ENCODE data around the gene SRCAP. TPM values are rescaled to one million over a fixed set of nuclear protein-coding genes. Genes with fewer than 3 reads are reported as not detected.

The SRCAP gene
- polyA plus RNA-seq, 1 donor (not counting 4 experiments of a cell fraction or from before 2014, with no cell fraction given), result 1.4 TPM

GRCh38 chr16:30706046-30706445 lies 7.1 kb downstream of the SRCAP start:
- H3K27me3 ChIP-seq (ENCODE audit: control insufficient read depth, extremely low read depth, insufficient read depth, low read length), result no peaks in the 10 kb centered on the region
- H3K4me3 ChIP-seq (ENCODE audit: control insufficient read depth in 2 of 3, extremely low read depth in 1 of 3, insufficient read depth in 2 of 3, low read depth in 1 of 3, low read length in 3 of 3), result no peak overlapping the region
- dilution Hi-C loops (cut with MboI; ENCODE audit: extremely low pct_ligation_motif_present, low sequenced_read_pairs), result no loop called here
- FAIRE-seq (no peak), DNase-seq (ENCODE audit: low read depth, low spot score) (no peak)
- TF ChIP-seq CTCF (optimal IDR thresholded peaks at IDR 0.05 in 1 of 3, IDR thresholded peaks at IDR 0.05 in 1 of 3, conservative IDR thresholded peaks at IDR 0.05 in 1 of 3; ENCODE audit: extremely low read depth in 1 of 3, insufficient read depth in 2 of 3, low read length in 3 of 3), result no peak
- no peak for TF ChIP-seq EZH2 (IDR thresholded peaks at IDR 0.05; ENCODE audit: low read length)
- H4K20me1 ChIP-seq (ENCODE audit: control insufficient read depth, extremely low read depth, insufficient read depth, low read length), result no peaks in the 10 kb centered on the region
- no peak overlapping the region for H3K9ac ChIP-seq (ENCODE audit: control insufficient read depth, extremely low read depth, insufficient read depth, low read length)
- no peaks in the 10 kb centered on the region for H3K9me1 ChIP-seq (ENCODE audit: control insufficient read depth, extremely low read depth, insufficient read depth, low read length)
- peaks cover 55 to 59% of the 10 kb centered on the region in 2 experiments for H3K36me3 ChIP-seq (ENCODE audit: control insufficient read depth in 2 of 2, extremely low read depth in 1 of 2, insufficient read depth in 2 of 2, low read length in 2 of 2)
- no peaks in the 10 kb centered on the region for H3K9me3 ChIP-seq (ENCODE audit: control insufficient read depth, low read depth, low read length)
- no peak overlapping the region for H2AFZ ChIP-seq (ENCODE audit: control insufficient read depth, low read length)
- H3K4me1 ChIP-seq (ENCODE audit: control insufficient read depth, extremely low read depth, insufficient read depth, low read length), result no peaks in the 10 kb centered on the region
- H3K27ac ChIP-seq (ENCODE audit: control insufficient read depth, insufficient read depth, low read length), result no peak overlapping the region
- peaks cover 21% of the 10 kb centered on the region for H3K79me2 ChIP-seq (ENCODE audit: control insufficient read depth, insufficient read depth, low read length)
- no peak overlapping the region for H3K4me2 ChIP-seq (ENCODE audit: control insufficient read depth, extremely low read depth, insufficient read depth, low read depth, low read length)

- Histone ChIP-seq H3K4me3 (ENCODE audit: control insufficient read depth in 2 of 3, extremely low read depth in 1 of 3, insufficient read depth in 2 of 3, low read depth in 1 of 3, low read length in 3 of 3) (no peak overlapping the region), H3K9me1 (ENCODE audit: control insufficient read depth, extremely low read depth, insufficient read depth, low read length) (no peaks in the 10 kb centered on the region), H3K9me3 (ENCODE audit: control insufficient read depth, low read depth, low read length) (no peaks in the 10 kb centered on the region), H3K79me2 (ENCODE audit: control insufficient read depth, insufficient read depth, low read length) (peaks cover 10% of the 10 kb centered on the region), H3K36me3 (ENCODE audit: control insufficient read depth in 2 of 2, extremely low read depth in 1 of 2, insufficient read depth in 2 of 2, low read length in 2 of 2) (peaks cover 70 to 75% of the 10 kb centered on the region in 2 experiments), H3K4me1 (ENCODE audit: control insufficient read depth, extremely low read depth, insufficient read depth, low read length) (peaks cover 21% of the 10 kb centered on the region), H3K4me2 (ENCODE audit: control insufficient read depth, extremely low read depth, insufficient read depth, low read depth, low read length) (no peak overlapping the region), H3K27ac (ENCODE audit: control insufficient read depth, insufficient read depth, low read length) (no peak overlapping the region), H3K27me3 (ENCODE audit: control insufficient read depth, extremely low read depth, insufficient read depth, low read length) (no peaks in the 10 kb centered on the region), H3K9ac (ENCODE audit: control insufficient read depth, extremely low read depth, insufficient read depth, low read length) (no peak overlapping the region), H4K20me1 (ENCODE audit: control insufficient read depth, extremely low read depth, insufficient read depth, low read length) (peaks cover 3% of the 10 kb centered on the region), H2AFZ (ENCODE audit: control insufficient read depth, low read length) (no peak overlapping the region)
- TF ChIP-seq CTCF (optimal IDR thresholded peaks at IDR 0.05 in 1 of 3, IDR thresholded peaks at IDR 0.05 in 1 of 3, conservative IDR thresholded peaks at IDR 0.05 in 1 of 3; ENCODE audit: extremely low read depth in 1 of 3, insufficient read depth in 2 of 3, low read length in 3 of 3) (no peak), EZH2 (IDR thresholded peaks at IDR 0.05; ENCODE audit: low read length) (no peak)
- no peak for FAIRE-seq
- dilution Hi-C loops (cut with MboI; ENCODE audit: extremely low pct_ligation_motif_present, low sequenced_read_pairs), result no loop called here
- DNase-seq (ENCODE audit: low read depth, low spot score), result no peak
Observed at GRCh38 chr16:30710971-30711370, 12.0 kb downstream of the SRCAP start.

All from keratinocyte (primary cell).